Esophagus mucosa (tissue), 1 donor: ENCODE results near the gene PELI1. TPM values are rescaled to one million over a fixed set of nuclear protein-coding genes. Genes with fewer than 3 reads are reported as not detected.

Experiments used
- ATAC-seq: fragments of 200-7000 bp; cut with Tn5 transposase; one replicate; pipeline ENCODE4 v1.9.1; 2020
- total RNA-seq: library from RNA; stranded (reverse); gene quantifications from one replicate; pipeline ENCODE4 v1.2.4, GENCODE V29; 2023
- donor health status: DM: yes; HTN: yes; CAD: no.

PELI1 gene
- total RNA-seq, result 55.0 TPM

- peak; percentile 97 for ATAC-seq
Measured at GRCh38 chr2:64144057-64145013, at the start of gene PELI1. PELI1 (minus strand) TSS chr2:64144420; CDS start chr2:64108310, 36,110 bp downstream.

GRCh38 chr2:64193491-64193890 lies 49.3 kb upstream of the PELI1 start:
- no peak for ATAC-seq

- no peak for ATAC-seq
Measured at GRCh38 chr2:64192664-64193105, 48.5 kb upstream of the PELI1 start.

GRCh38 chr2:64192125-64192479 lies 47.9 kb upstream of the PELI1 start:
- no peak for ATAC-seq

GRCh38 chr2:64189586-64189985 lies 45.4 kb upstream of the PELI1 start:
- ATAC-seq, result no peak

GRCh38 chr2:64189167-64189566 lies 44.9 kb upstream of the PELI1 start:
- no peak for ATAC-seq

GRCh38 chr2:64186699-64187605 lies 42.7 kb upstream of the PELI1 start:
- peak; percentile 81 for ATAC-seq

- ATAC-seq, result peak; percentile 38
Measured at GRCh38 chr2:64179582-64180321, 35.5 kb upstream of the PELI1 start.

GRCh38 chr2:64177315-64177714 lies 33.1 kb upstream of the PELI1 start:
- ATAC-seq, result no peak

GRCh38 chr2:64175419-64176197 lies 31.4 kb upstream of the PELI1 start:
- no peak for ATAC-seq

GRCh38 chr2:64173156-64174135 lies 29.2 kb upstream of the PELI1 start:
- ATAC-seq, result no peak

GRCh38 chr2:64168756-64169155 lies 24.5 kb upstream of the PELI1 start:
- peak; percentile 94 for ATAC-seq

- ATAC-seq, result no peak
Measured at GRCh38 chr2:64168201-64168600, 24.0 kb upstream of the PELI1 start.

- no peak for ATAC-seq
Measured at GRCh38 chr2:64166637-64167420, 22.6 kb upstream of the PELI1 start.

- ATAC-seq, result no peak
Measured at GRCh38 chr2:64166212-64166611, 22.0 kb upstream of the PELI1 start.

GRCh38 chr2:64165706-64166105 lies 21.5 kb upstream of the PELI1 start:
- ATAC-seq, result no peak

GRCh38 chr2:64164629-64165028 lies 20.4 kb upstream of the PELI1 start:
- no peak for ATAC-seq

GRCh38 chr2:64162516-64162915 lies 18.3 kb upstream of the PELI1 start:
- ATAC-seq, result no peak

GRCh38 chr2:64157792-64158191 lies 13.6 kb upstream of the PELI1 start:
- ATAC-seq, result peak; percentile 25

GRCh38 chr2:64153811-64154210 lies 9.6 kb upstream of the PELI1 start:
- ATAC-seq, result no peak
